HG03469 (cell line): Measurements from ENCODE around the gene RIN3.

Experiments used
- ATAC-seq: cut with Tn5 transposase; IDR thresholded peaks from one replicate; pipeline ENCODE4 v1.9.1; 2021; ENCODE audit warnings: mild to moderate bottlenecking, moderate library complexity, moderate number of reproducible peaks; ENCODE audit not compliant: unreplicated experiment

RIN3 gene

GRCh38 chr14:92552066-92552465 lies 38.5 kb downstream of the RIN3 start:
- ATAC-seq = no peak

GRCh38 chr14:92553438-92553837 lies 39.9 kb downstream of the RIN3 start:
- no peak for ATAC-seq

- ATAC-seq = no peak
These were observed 42.0 kb downstream of the RIN3 start for GRCh38 chr14:92555465-92556111.

- ATAC-seq = no peak
These were observed 42.7 kb downstream of the RIN3 start for GRCh38 chr14:92556255-92556741.

GRCh38 chr14:92556863-92557543 lies 43.4 kb downstream of the RIN3 start:
- no peak for ATAC-seq

GRCh38 chr14:92557544-92557912 lies 43.9 kb downstream of the RIN3 start:
- ATAC-seq = no peak

- no peak for ATAC-seq
These were observed 44.7 kb downstream of the RIN3 start for GRCh38 chr14:92558319-92558718.

- no peak for ATAC-seq
These were observed 45.9 kb downstream of the RIN3 start for GRCh38 chr14:92559486-92559885.

GRCh38 chr14:92560106-92560865 lies 46.7 kb downstream of the RIN3 start:
- no peak for ATAC-seq

- ATAC-seq = no peak
These were observed 48.4 kb downstream of the RIN3 start for GRCh38 chr14:92561906-92562479.

GRCh38 chr14:92563359-92563758 lies 49.8 kb downstream of the RIN3 start:
- ATAC-seq = peak; percentile 78

- ATAC-seq = no peak
These were observed 50.2 kb downstream of the RIN3 start for GRCh38 chr14:92563765-92564285.

GRCh38 chr14:92564344-92565039 lies 50.9 kb downstream of the RIN3 start:
- no peak for ATAC-seq

GRCh38 chr14:92565040-92565717 lies 51.6 kb downstream of the RIN3 start:
- no peak for ATAC-seq

- ATAC-seq = no peak
These were observed 52.1 kb downstream of the RIN3 start for GRCh38 chr14:92565718-92566115.

- no peak for ATAC-seq
These were observed 53.7 kb downstream of the RIN3 start for GRCh38 chr14:92567173-92567725.

GRCh38 chr14:92568621-92569479 lies 55.3 kb downstream of the RIN3 start:
- ATAC-seq = no peak

- ATAC-seq = no peak
These were observed 57.2 kb downstream of the RIN3 start for GRCh38 chr14:92570674-92571262.
